ENCODE results near the gene CCNL2.

DNA sequence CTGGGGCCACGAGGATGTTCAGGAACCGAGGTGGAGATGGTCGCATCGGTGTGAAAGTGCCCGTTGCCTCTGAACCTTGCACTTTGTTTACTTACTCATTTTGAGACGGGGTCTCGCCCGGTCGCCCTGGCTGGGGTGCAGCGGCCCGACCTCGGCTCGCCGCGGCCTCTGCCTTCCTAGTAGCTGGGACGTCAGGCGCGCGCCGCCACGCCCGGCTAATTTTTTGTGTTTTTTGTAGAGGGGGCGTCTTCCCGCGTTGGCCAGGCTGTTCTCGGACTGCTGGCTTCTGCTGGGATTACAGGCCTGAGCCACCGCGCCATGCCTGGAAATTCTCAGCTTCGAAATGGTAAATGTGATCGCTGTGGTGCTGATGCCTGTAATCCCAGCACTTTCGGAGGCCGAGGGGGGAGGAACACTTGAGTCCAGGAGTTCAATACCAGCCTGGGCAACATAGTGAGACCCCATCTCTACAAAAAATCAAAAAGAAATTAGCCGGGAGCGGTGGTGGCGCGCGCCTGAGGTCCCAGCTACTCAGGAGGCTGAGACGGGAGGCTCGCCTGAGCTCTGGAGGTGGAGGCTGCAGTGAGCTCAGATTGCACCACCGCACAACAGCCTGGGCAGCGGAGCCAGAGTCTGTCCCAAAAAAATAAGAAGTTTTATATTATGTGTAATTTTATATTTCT, 8.6 kb upstream of the CCNL2 start:
- TF ChIP-seq, protein P1, sequence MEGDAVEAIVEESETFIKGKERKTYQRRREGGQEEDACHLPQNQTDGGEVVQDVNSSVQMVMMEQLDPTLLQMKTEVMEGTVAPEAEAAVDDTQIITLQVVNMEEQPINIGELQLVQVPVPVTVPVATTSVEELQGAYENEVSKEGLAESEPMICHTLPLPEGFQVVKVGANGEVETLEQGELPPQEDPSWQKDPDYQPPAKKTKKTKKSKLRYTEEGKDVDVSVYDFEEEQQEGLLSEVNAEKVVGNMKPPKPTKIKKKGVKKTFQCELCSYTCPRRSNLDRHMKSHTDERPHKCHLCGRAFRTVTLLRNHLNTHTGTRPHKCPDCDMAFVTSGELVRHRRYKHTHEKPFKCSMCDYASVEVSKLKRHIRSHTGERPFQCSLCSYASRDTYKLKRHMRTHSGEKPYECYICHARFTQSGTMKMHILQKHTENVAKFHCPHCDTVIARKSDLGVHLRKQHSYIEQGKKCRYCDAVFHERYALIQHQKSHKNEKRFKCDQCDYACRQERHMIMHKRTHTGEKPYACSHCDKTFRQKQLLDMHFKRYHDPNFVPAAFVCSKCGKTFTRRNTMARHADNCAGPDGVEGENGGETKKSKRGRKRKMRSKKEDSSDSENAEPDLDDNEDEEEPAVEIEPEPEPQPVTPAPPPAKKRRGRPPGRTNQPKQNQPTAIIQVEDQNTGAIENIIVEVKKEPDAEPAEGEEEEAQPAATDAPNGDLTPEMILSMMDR (IDR thresholded peaks at IDR 0.05) = peak in 2 of 6 experiments; percentile 21 to 38
- no peak for TF ChIP-seq POLR2A (IDR thresholded peaks at IDR 0.05)

Data from adrenal gland (tissue), 5 donors.